ENCODE results near the gene CDCA8.

GRCh38 chr1:37692834-37693175, 489 bp downstream of the CDCA8 start:
- TF ChIP-seq CTCF (conservative IDR thresholded peaks at IDR 0.05; ENCODE audit: low read depth, low read length) (no peak), EZH2 (IDR thresholded peaks at IDR 0.05; ENCODE audit: borderline replicate concordance, low read depth, low read length, poor library complexity, severe bottlenecking) (no peak)

Data from A673 (cell line).